Astrocyte of the spinal cord (primary cell): ENCODE measurements around the gene TMEM175.

Experiments used
- DNase-seq: peaks from one replicate; pipeline ENCODE4 v3.0.0; 2011; ENCODE audit warnings: low read depth, low spot score
- H3K4me3 ChIP-seq: 2 replicates; pipeline ENCODE4 v1.5.1; 2011; ENCODE audit warnings: low read depth, mild to moderate bottlenecking, low read length, moderate library complexity
- in situ Hi-C: cut with HindIII; loops from 2 replicates; pipeline ENCODE4 v1.10.0; 2017; ENCODE audit warnings: low sequenced_read_pairs
- TF ChIP-seq, protein P1 (sequence below): IDR thresholded peaks from 2 replicates; pipeline ENCODE4 v1.5.1; 2012; ENCODE audit warnings: low read depth, mild to moderate bottlenecking, low read length, inconsistent platforms

TMEM175 gene

DNA sequence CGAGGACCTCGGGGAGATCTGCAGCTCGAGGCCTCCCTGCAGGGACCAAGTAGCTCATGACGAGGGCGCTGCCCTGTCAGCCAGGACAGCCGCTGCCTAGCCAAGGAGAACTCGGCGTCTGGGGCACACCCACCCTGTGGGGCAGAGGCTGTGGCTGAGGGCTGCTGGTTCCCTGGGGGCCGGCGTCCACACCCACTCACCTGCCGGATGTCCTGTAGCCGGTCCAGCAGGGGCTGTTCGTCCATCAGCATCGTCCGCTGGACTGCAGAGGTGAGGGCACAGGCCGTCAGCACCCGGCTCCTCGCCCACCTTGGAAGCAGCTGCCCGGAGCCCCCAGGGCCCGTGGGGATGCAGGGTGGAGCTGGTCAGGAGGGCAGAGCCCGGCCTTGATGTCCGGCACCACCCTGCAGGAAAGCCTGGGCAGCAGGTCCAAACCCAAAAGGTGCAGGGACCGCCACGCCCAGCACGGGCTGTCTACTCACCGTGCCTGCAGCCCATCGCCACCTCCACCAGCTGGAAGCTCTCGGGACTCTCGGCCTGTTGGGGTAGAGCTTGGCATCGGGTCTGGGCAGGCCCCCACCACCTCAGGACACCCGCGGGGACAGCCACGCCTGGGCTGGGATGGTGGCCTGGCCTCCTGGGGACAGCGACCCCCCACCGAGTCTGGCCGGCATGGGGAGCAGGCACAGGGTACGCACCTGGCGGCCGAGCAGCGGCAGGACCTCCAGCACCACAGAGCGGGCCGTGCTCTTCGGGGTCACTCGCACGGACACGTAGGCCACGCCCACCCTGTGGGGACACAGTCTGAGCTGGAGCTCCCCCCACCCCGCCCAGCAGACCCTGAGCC is 34.2 kb downstream of the TMEM175 start:
- in situ Hi-C loops, result no loop called here
- TF ChIP-seq, protein P1, sequence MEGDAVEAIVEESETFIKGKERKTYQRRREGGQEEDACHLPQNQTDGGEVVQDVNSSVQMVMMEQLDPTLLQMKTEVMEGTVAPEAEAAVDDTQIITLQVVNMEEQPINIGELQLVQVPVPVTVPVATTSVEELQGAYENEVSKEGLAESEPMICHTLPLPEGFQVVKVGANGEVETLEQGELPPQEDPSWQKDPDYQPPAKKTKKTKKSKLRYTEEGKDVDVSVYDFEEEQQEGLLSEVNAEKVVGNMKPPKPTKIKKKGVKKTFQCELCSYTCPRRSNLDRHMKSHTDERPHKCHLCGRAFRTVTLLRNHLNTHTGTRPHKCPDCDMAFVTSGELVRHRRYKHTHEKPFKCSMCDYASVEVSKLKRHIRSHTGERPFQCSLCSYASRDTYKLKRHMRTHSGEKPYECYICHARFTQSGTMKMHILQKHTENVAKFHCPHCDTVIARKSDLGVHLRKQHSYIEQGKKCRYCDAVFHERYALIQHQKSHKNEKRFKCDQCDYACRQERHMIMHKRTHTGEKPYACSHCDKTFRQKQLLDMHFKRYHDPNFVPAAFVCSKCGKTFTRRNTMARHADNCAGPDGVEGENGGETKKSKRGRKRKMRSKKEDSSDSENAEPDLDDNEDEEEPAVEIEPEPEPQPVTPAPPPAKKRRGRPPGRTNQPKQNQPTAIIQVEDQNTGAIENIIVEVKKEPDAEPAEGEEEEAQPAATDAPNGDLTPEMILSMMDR, result no peak
- no peak overlapping the region for H3K4me3 ChIP-seq
- no peak for DNase-seq

DNA sequence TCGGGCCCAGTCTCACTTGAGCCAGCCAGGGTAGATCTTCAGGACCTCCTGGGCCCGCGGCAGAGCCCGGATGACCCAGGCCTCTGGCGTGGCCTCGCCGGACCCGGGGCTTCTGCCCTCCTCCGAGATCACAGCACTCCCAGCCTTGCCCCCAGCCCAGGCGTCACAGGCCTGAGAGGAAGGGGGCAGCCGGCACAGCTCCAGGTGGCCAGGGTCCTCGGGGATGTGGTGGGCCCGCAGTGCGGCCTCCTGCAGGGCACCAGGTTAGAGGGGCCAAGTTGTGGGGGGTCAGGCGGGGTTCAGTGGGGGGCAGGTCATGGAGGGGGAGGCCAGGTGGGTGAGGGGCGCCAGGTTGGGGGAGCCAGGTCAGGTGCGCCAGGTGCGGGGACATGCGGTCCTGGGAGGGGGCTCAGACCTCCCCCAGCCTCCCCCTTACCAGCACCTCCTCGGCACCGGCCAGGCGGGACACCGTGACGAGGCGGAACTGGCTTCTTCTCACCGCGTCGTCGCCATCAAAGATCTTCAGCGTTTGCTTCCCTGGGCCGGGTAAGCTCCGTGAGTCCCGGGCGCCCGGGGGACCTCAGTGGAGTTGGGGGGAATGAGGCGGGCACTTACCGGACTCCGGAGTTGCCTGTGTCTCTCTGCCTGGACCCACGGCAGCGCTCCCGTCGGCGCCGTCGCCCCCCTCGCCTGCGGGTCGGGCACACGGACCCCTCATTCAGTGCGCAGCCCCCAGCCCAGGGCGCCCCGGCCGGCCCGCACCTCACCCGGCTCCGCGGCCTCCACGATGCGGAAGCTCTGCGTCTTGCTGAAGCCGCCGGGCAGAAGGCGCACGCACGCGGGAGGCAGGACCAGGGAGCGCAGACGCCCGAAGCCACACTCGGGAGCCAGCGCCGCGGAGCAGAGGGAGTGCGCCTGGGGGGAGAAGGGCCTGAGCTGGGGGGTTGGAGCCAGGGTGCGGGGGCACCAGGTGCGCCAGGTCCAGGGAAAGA is 35.1 kb downstream of the TMEM175 start:
- no peak for DNase-seq
- H3K4me3 ChIP-seq, result no peak overlapping the region
- in situ Hi-C loops, result no loop called here
- TF ChIP-seq, protein P1, result no peak

DNA sequence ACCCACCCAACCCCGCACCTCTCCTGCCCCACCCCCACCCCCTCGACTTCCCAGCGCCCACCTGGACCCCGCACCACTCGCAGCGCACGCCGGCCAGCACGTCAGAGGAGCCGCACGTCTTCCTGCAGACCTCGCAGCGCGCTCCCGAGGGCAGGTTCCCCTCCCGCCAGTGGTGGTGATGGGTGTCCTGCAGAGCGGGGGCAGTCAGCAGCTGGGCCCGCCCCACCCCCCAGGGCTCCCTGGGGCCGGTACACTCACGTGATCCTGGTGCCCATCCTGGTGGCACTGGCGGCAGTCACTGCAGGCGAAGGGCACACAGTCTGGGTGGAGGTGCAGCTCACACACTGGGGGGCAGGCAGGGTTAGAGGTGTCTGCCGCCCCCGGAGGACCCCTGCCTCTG is 36.0 kb downstream of the TMEM175 start:
- H3K4me3 ChIP-seq, result no peak overlapping the region
- DNase-seq, result no peak
- in situ Hi-C loops, result no loop called here
- TF ChIP-seq, protein P1, result no peak

DNA sequence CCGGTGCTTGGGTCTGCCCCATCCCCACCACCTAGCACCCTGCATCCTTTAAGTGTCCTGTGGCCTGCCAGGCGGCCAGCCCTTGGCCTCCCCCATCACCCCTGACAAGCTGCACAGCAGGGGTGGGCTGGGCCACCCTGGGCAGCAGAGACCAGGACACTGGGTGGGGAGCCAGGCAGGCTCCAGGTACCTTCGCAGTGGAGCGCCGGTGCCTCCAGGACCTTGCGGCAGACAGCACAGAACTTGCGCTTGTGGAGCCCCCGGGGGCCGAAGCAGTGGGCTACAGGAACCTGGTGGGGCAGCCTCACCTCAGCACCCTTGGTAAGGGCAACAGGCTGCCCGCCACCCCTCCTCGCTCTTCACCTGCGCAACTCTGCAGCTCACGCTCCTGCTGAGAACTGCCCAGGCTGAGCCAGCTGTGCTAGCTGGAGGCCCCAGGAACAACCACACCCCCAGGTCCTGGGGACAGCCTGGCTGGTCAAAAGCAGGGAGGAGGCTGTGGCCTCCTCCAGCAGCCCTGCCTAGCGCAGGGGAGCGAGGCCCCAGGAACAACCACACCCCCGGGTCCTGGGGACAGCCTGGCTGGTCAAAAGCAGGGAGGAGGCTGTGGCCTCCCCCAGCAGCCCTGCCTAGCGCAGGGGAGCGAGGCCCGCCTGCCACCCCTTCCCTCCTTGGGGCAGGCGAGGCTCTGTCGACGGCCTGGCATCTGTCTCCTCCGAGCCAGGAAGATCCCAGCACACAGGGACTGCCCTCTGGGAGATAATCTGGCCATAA is 36.5 kb downstream of the TMEM175 start:
- TF ChIP-seq, protein P1, result no peak
- DNase-seq, result no peak
- no peak overlapping the region for H3K4me3 ChIP-seq
- in situ Hi-C loops, result no loop called here

DNA sequence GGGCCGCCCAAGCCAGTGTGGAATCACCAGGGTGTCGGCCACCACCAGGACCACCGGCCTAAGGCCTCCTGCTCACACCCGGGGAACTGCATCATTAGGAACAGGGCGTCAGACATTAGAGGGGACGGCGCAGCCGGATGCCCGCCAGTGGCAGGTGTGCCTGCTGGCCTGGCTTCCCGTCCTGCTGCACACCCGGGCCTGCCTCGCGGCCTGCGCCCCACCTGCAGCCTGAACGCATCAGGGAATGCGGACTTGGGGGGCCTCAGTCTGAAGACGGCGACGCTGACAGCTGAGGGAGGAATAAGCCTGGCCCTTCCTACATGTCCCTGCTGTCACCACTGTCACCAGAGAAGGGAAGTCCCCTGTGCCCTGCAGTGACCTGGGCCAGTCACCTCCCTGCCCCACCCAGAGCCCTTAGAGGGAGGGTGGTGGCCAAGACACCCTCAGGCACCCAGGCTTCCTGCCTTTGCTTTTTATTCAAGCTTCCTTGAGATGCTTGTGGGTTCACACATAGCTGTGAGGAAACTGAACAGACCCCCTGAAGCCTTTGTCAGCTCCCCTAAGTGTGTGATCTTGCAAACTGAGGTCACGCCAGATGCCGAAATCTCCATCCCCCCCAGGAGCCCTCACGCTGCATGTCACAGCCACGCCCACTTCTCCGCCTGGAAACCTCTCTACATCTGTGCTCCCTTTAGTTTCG is 37.9 kb downstream of the TMEM175 start:
- no peak for DNase-seq
- TF ChIP-seq, protein P1, result no peak
- in situ Hi-C loops, result no loop called here
- H3K4me3 ChIP-seq, result no peak overlapping the region
